ENCODE measurements around the gene CRADD. TPM values are rescaled to one million over a fixed set of nuclear protein-coding genes. Genes with fewer than 3 reads are reported as not detected.
"Not testable (repeated sequence)": the region's sequence is repeated elsewhere in the genome, so short reads cannot be mapped to it uniquely, and the experiment has no call there.

The CRADD gene
- total RNA-seq, 2 donors from 2014 or later = 27.2 to 75.2 TPM

- Histone ChIP-seq H3K9me3 (no peaks in the 10 kb centered on the region), H3K27me3 (no peaks in the 10 kb centered on the region), H3K36me3 (replicated peaks in 1 of 2; ENCODE audit: insufficient read depth in 1 of 2, low read depth in 2 of 2) (no peaks in the 10 kb centered on the region), H3K27ac (no peak overlapping the region), H3K4me3 (no peak overlapping the region), H3K4me1 (peaks cover 5% of the 10 kb centered on the region)
- ATAC-seq (no peak), DNase-seq (no peak)
- intact Hi-C loops (cut with DNase I) = no loop called here
- no peak for TF ChIP-seq CTCF (IDR thresholded peaks at IDR 0.05)
- TF ChIP-seq POLR2A (IDR thresholded peaks at IDR 0.05) = no peak
Measured at GRCh38 chr12:93793983-93794382, 116.8 kb downstream of the CRADD start.

- peaks cover 5% of the 10 kb centered on the region for H3K4me1 ChIP-seq
- ATAC-seq = no peak
- intact Hi-C loops (cut with DNase I) = no loop called here
- H3K9me3 ChIP-seq = no peaks in the 10 kb centered on the region
- no peaks in the 10 kb centered on the region for H3K36me3 ChIP-seq (replicated peaks in 1 of 2; ENCODE audit: insufficient read depth in 1 of 2, low read depth in 2 of 2)
- TF ChIP-seq POLR2A (IDR thresholded peaks at IDR 0.05) (no peak), CTCF (IDR thresholded peaks at IDR 0.05) (no peak)
- 93 to 95% methylated on average over 2 of the region's 2 CpGs for WGBS, 2 donors
- no peak overlapping the region for H3K27ac ChIP-seq
- no peak for DNase-seq
- no peaks in the 10 kb centered on the region for H3K27me3 ChIP-seq
- H3K4me3 ChIP-seq = no peak overlapping the region
Measured at GRCh38 chr12:93794738-93795137, 117.6 kb downstream of the CRADD start.

GRCh38 chr12:93795352-93795751 lies 118.2 kb downstream of the CRADD start:
- no peak overlapping the region for H3K4me3 ChIP-seq
- TF ChIP-seq POLR2A (IDR thresholded peaks at IDR 0.05) (no peak), CTCF (IDR thresholded peaks at IDR 0.05) (no peak)
- WGBS, 2 donors = 83 to 94% methylated on average over 3 of the region's 3 CpGs
- no peaks in the 10 kb centered on the region for H3K9me3 ChIP-seq
- DNase-seq = no peak
- ATAC-seq = no peak
- H3K27me3 ChIP-seq = no peaks in the 10 kb centered on the region
- H3K4me1 ChIP-seq = peaks cover 5% of the 10 kb centered on the region
- no peak overlapping the region for H3K27ac ChIP-seq
- no peaks in the 10 kb centered on the region for H3K36me3 ChIP-seq (replicated peaks in 1 of 2; ENCODE audit: insufficient read depth in 1 of 2, low read depth in 2 of 2)
- intact Hi-C loops (cut with DNase I) = no loop called here

- H3K4me1 ChIP-seq = peaks cover 5% of the 10 kb centered on the region
- intact Hi-C loops (cut with DNase I) = no loop called here
- H3K36me3 ChIP-seq (replicated peaks in 1 of 2; ENCODE audit: insufficient read depth in 1 of 2, low read depth in 2 of 2) = no peaks in the 10 kb centered on the region
- ATAC-seq (no peak), DNase-seq (no peak)
- no peaks in the 10 kb centered on the region for H3K27me3 ChIP-seq
- WGBS, 2 donors = 85 to 86% methylated on average over 5 of the region's 5 CpGs
- H3K27ac ChIP-seq = no peak overlapping the region
- H3K4me3 ChIP-seq = no peak overlapping the region
- TF ChIP-seq CTCF (IDR thresholded peaks at IDR 0.05) = no peak
- TF ChIP-seq POLR2A (IDR thresholded peaks at IDR 0.05) = no peak
- no peaks in the 10 kb centered on the region for H3K9me3 ChIP-seq
Measured at GRCh38 chr12:93796729-93797128, 119.6 kb downstream of the CRADD start.

GRCh38 chr12:93798279-93799151 lies 121.3 kb downstream of the CRADD start:
- intact Hi-C loops (cut with DNase I) = no loop called here
- peaks cover 9% of the 10 kb centered on the region for H3K4me1 ChIP-seq
- H3K4me3 ChIP-seq = no peak overlapping the region
- no peaks in the 10 kb centered on the region for H3K36me3 ChIP-seq (replicated peaks in 1 of 2; ENCODE audit: insufficient read depth in 1 of 2, low read depth in 2 of 2)
- TF ChIP-seq POLR2A (IDR thresholded peaks at IDR 0.05) = no peak
- TF ChIP-seq CTCF (IDR thresholded peaks at IDR 0.05) = no peak
- no peak overlapping the region for H3K27ac ChIP-seq
- H3K9me3 ChIP-seq = no peaks in the 10 kb centered on the region
- DNase-seq = peak in 1 of 4 donors; percentile 6
- 64 to 73% methylated on average over 3 of the region's 3 CpGs for WGBS, 2 donors
- no peaks in the 10 kb centered on the region for H3K27me3 ChIP-seq
- no peak for ATAC-seq

- 92 to 95% methylated on average over 2 of the region's 2 CpGs for WGBS, 2 donors
- H3K4me1 ChIP-seq; ATAC-seq; H3K27ac ChIP-seq; H3K27me3 ChIP-seq; H3K9me3 ChIP-seq; DNase-seq; H3K4me3 ChIP-seq; H3K36me3 ChIP-seq (replicated peaks in 1 of 2; ENCODE audit: insufficient read depth in 1 of 2, low read depth in 2 of 2); intact Hi-C loops (cut with DNase I): not testable (repeated sequence)
Measured at GRCh38 chr12:93801666-93802065, 124.5 kb downstream of the CRADD start.

Data from body of pancreas (tissue), 4 donors.